NCI-H226 (cell line): ENCODE measurements around the gene ZNF787.
"Not testable (repeated sequence)": the region's sequence is repeated elsewhere in the genome, so short reads cannot be mapped to it uniquely, and the experiment has no call there.

Experiments
- DNase-seq: peaks from one replicate; pipeline ENCODE4 v3.0.0-alpha.2; 2015

Gene ZNF787

DNA sequence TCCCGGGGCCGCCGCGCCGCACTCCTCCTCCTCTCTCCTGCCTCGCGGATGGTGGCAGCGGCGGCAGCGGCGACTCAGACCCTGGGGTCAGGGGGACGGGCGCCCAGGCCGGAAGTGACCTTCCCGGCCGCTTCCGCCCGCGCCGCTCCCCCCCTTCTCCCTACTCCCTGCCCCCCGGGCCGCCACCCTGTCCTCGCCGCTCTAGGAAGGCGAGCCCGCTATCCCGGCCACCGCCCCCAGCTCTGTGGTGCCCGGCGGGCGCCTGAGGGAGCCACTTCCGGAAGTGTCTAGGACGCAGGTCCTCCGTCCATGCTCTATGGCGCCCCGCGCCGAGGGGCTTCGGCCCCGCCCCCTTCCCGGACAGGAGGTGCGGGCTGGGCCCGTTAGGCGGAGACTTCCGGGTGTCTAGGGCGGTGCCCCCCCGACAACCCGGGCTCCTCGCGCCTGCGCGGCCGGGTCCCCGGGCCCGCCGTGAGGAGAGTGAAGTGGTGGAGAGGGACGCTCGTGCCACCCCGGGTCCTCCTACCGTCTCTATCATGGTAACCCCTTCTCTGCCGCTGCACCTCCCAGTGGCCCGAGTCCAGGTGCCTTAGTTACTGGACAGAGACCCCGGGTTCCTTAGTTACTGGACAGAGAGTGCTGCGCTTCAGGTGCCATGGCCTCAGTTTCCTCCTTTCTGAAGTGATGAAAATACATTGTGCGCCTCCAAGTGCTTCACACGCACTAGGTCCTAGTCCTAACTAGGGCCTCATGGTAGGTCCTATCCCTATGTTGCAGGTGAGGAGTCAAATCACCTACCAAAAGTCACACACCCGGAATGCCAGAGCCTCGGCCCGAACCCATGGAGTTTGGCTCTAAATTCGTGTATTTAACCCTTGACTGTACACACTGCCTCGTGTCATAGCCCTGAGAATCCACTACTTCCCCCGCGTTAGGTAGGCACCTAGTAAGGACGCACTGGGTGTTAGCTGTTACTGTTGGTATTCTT, at the start of gene ZNF787:
Gene ZNF787, minus strand, starts transcription at position 116 of the 988 bp plus-strand sequence. CDS start 18,078 bp downstream, outside the sequence.
- DNase-seq = peak; percentile 98

DNA sequence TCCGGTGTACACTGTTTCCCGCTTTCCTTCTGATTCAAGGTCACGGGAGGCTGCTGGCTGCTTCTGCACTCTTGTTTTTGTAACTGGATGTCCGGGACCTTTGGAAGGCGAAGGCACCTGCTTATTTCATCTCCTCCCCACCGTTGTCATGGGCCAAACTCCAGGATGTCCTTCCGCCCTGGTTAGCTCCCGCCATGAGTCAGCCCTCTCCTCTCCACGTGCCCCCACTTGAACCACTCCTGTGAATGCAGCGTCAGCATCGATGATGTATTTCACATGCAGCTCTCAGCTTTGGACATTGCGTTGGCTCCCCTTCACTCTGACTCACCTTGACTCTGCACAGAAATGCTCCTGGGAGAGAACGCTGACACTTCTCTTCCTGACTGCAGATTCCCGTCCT, 49.2 kb upstream of the ZNF787 start:
- DNase-seq = peak; percentile 99

DNA sequence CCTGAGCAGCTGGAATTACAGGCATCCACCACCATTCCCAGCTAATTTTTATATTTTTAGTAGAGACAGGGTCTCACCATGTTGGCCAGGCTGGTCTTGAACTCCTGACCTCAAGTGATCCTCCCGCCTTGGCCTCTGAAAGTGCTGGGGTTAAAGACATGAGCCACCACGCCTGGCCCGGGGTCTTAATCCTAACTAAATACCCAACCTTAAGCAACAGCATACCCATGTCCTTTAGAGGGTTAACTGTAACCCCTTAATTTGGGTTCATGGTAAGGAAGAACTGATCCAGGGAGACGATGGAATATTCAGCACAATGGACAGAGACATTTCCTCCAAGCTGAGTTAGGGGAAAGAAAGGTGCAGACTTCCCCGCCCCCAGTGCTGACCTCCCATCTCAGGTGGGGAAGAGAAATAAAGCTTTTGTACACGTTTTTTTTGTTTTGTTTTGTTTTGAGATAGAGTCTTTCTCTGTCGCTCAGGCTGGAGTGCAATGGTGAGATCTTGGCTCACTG, 46.0 kb upstream of the ZNF787 start:
- peak; percentile 21 for DNase-seq

DNA sequence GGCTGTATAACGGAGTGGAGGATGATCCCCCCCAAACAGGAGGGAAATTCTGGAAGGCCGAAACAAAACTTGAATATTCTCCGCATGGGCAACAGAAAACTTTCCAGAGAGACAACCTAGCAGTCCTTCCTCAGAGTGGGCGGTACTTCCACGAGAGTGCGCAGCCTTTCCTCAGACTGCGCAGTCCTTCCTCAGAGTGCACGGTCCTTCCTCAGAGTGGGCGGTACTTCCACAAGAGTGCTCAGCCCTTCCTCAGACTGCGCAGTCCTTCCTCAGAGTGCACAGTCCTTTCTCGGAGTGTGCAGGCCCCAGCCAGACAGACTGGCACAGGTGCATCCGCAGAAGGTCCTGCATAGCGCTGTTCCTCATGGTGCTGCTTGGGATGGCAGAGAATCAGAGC, 42.0 kb upstream of the ZNF787 start:
- DNase-seq = no peak

DNA sequence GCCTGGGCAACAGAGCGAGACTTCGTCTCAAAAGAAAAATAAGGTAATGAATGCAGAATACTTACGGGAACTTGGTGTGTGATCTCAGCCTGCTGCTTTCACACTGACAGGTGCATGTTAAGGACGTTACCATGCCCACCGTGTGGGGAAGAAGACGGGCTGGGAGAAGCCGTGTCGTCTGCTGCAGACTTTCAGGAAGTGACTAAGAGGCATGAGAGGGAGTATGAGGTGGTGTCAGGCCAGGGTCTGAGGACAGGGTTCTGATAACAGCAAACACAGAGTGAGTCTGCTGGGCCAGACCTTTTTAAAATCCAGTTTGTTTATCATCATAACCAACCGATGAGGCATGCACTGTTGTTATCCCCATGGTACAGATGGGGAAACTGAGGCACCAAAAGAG, 41.2 kb upstream of the ZNF787 start:
- DNase-seq = peak; percentile 73

DNA sequence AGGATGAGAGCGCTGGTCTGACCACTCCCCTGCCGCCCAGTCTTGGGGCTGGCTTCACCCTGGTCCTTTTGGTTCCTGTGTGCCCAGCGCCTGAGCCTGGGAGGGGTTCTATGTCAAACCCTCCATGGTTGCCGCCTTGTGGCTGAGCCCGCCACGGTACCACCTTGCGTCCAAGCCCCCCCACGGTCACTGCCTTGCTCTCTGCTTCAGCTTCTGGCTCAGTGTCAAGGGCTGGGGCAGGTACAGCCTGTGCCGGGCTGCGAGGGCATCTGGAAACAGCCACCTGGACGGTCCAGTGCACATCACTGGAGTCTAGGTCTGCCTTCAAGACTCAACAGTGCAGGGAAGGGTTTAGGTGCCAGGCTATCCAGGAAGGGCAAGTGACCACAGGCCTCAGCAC, 40.4 kb upstream of the ZNF787 start:
- no peak for DNase-seq

DNA sequence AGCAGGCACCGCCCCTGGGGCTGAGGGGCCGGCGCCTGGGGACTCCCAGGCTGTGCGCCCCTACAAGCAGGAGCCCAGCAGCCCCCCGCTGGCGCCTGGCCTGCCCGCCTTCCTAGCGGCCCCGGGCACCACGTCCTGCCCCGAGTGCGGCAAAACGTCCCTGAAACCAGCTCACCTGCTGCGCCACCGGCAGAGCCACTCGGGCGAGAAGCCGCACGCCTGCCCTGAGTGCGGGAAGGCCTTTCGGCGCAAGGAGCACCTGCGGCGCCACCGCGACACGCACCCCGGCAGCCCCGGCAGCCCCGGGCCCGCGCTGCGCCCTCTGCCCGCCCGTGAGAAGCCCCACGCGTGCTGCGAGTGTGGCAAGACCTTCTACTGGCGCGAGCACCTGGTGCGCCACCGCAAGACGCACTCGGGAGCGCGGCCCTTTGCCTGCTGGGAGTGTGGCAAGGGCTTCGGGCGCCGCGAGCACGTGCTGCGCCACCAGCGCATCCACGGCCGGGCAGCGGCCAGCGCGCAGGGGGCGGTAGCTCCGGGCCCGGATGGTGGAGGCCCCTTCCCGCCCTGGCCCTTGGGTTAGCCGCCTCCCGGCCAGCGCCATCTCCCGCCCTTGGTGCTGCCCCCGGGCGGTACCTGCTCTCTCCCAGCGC, 38.7 kb upstream of the ZNF787 start:
- DNase-seq = no peak

DNA sequence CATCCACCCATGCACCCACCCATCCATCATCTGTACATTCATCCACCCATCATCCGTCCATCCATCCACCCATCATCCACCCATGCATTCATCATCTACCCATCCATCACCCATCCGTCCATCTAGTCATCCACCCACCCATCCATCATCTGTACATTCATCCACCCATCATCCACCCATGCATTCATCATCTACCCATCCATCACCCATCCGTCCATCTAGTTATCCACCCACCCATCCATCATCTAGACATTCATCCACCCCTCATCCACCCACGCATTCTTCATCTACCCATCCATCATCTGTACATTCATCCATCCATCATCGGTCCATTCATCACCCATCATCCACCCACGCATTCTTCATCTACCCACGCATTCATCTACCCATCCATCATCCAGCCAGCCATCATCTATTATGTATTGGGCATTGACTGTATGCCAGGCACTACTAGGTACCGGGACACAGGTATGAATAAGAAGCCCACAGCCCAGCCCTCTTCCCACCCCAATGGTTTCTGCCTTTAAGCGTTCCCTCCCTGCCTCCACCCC, 38.0 kb upstream of the ZNF787 start:
- DNase-seq = peak; percentile 73

DNA sequence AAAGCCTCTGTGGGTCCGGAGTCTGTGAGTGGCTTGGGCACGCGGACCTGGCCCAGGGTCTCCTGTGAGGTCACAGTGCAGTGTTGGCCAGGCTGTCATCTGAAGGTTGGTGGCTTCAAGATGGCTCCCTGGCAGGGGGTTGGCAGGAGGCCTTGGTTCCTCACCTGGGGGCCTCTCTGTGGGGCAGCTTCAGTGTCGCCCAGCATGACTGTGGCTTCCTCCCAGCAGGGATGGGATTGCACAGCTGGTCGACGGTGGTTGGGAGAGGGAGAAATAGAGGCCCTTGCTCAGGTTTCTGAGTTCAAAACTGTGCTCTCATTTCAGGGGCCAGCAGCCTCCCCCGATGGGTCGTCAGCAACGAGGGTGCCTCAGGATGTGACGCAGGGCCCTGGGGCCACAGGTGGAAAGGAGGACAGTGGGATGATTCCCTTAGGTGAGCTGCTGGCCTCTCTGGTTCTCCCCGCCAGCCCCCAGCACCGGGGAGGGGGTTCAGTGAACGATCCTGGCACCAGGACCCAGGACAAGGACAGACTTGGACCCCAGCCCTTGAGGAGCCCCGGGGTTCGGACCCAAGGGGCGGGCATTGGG, 37.2 kb upstream of the ZNF787 start:
- DNase-seq = no peak

DNA sequence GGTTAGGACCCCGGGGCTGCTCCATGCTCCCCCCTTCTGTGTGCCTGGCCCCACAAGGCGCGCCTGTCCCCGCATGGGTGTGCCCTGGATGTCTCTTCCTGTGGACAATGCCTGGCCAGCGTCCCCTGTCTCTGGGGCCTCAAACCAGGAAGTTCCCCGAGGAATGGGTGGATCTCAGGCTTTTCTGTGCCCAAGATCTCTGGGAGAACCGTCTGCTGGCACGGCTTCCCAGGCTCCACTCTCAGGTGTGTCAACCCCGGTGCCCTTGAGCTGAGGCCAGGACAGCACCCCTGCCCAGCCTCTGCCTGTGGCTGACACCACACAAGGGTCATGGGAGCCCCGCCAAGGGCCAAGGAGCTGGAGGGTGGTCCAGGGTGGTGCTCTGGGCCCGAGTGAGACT, 35.7 kb upstream of the ZNF787 start:
- no peak for DNase-seq

DNA sequence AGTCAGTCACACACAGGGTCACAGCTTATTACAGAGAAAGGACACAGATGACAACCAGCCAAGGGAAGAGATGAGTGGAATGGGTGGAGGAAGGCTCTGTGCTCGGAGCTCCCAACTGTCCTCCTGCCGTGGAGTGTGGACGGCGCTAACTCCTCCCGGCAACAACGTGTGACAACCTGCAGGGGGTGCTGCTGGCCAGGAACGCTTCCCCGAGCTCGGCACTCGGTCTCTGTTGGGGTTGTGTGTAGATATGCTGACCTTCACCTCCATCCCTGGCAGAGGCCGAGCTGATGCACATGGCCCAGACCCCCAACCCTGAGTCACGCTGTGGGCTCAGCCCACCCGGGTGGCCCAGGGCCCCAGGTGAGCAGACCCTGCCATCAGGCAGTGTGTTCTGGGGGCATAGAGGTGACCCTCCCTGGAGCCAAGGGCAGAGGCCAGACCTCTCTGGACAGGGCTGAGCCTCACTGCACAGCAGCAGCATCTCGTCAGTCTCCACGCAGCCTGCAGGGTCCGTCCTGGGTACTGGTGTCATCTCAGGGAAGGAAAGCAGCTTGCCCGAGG, 34.1 kb upstream of the ZNF787 start:
- no peak for DNase-seq

DNA sequence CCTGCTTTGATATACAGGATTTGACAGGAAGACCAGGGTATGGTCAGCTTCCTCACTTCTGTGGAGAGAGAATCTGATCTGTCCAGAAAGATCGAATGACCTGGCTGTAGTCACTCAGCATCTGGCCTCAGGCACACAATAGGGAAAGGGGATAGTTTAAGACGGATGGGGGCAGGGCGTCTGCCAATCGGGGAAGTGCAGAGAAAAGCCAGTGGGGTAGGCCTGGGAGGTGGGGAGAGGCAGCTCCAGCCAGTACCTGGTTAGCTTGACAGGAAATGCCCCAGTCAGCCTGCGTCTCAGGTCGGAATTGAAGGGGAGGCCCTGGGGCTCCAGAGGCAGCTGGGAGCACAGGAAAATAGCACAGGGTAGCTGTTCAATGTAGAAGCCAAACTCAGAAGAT, 32.4 kb upstream of the ZNF787 start:
- DNase-seq = no peak

DNA sequence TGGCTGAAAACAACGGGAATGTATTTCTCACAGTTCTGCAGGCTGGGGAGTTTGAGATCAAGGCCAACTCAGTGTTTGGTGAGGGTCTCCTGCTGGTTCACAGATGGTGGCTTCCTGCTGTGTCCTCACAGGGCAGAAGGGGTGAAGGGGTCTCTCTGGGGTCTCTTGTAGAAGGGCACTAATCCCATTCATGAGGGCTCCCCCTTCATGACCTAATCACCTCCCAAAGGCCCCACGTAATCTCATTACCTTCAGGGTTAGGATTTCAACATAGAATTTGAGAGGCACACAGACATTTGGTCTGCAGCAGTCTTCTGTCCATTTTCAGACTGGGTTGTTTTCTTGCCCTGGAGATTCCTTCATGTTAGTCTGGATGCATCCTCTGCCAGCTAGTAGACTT, 31.5 kb upstream of the ZNF787 start:
- no peak for DNase-seq

DNA sequence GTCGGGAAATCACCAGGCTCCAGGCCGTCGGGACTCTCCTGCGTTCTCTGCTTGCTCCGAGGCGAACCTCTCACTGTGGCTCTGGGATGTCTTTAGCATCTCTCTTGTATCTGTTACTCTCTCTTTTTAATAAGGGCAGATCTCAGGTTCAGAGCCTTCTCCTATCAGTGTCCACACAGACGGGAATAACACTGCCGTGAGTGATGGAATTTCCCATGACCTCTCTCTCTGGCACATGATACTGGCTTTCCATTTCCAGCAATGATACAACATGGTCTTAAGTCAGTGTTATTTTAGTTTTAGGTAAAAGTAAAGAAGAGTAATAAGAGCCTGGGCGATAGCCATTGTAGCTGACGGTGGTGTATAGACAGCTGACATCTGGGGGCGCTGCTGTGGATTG, 29.3 kb upstream of the ZNF787 start:
- no peak for DNase-seq

DNA sequence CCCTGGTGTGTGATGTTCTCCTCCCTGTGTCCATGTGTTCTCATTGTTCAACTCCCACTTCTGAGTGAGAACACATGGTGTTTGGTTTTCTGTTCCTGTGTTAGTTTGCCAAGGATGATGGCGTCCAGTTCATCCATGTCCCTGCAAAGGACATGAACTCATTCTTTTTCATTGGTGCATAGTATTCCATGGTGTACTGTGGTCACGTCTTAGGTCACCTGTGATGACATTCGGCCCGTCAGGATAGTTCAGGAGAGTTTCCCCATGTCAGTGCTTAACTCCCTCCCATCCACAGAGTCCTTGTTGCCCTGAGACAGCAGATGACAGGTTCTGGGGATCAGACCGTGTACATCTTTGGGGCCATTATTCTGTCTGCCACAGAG, 28.6 kb upstream of the ZNF787 start:
- no peak for DNase-seq

DNA sequence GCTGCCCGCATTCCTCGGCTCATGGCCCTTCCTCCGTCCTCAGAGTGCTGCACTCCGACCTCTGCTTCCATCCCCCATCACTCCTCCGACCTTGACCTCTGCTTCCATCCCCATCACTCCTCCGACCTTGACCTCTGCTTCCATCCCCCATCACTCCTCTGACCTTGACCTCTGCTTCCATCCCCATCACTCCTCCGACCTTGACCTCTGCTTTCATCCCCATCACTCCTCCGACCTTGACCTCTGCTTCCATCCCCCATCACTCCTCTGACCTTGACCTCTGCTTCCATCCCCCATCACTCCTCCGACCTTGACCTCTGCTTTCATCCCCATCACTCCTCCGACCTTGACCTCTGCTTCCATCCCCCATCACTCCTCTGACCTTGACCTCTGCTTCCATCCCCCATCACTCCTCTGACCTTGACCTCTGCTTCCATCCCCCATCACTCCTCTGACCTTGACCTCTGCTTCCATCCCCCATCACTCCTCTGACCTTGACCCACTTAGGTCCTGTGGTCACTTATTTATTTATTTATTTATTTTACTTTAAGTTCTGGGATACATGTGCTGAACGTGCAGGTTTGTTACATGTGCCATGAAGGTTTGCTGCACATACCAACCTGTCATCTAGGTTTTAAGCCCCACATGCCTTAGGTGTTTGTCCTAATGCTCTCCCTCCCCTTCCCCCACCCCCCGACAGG, 28.0 kb upstream of the ZNF787 start:
- not testable (repeated sequence) for DNase-seq

DNA sequence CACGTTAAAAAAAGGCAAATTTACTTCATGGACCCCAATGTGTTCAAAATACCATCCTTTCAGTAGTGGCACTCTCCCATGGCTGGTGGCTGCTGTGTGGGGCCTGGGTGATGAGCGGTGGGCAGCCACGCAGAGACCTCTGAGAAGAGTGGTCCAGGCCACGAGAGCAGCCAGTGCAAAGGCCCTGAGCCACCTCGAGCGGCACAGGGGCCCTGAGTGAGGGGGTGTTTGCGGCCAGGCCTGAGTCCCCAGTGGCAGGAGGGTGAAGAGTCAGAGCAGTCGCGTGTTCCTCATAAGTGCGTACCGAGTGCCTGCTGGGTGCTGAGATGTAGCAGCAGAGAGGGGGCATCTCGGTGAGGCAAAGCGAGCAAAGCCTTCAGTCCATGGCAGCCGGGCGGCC, 27.0 kb upstream of the ZNF787 start:
- DNase-seq = no peak

DNA sequence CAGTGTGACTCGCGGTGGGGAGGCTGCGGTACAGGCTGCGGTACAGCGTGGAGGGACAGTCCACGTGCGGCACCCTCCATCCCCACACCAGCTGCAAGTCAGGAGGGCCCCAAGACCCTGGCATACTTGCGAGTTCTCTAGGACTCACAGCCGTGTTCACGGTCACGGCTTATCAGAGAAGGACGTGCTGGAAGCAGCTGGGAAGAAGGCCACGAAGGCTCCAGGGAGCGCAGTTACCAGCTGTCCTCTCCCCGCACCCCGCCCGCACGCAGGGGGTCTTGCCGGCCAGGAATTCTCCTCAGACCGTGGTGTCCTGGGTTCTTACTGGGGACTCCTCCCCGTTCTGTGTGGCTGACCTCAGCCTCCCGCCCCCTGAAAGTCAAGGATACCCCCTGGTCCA, 26.2 kb upstream of the ZNF787 start:
- no peak for DNase-seq

DNA sequence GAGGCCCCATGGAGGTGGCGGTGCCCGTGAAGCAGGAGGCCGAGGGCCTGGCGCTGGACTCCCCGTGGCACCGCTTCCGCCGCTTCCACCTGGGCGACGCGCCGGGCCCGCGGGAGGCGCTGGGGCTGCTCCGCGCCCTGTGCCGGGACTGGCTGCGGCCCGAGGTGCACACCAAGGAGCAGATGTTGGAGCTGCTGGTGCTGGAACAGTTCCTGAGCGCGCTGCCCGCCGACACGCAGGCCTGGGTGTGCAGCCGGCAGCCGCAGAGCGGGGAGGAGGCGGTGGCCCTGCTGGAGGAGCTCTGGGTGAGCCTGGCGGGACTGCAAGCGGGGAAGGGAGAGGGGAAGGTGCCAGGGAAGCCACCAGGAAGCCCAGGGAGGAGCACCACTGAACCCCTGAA, 25.8 kb upstream of the ZNF787 start:
- DNase-seq = no peak

DNA sequence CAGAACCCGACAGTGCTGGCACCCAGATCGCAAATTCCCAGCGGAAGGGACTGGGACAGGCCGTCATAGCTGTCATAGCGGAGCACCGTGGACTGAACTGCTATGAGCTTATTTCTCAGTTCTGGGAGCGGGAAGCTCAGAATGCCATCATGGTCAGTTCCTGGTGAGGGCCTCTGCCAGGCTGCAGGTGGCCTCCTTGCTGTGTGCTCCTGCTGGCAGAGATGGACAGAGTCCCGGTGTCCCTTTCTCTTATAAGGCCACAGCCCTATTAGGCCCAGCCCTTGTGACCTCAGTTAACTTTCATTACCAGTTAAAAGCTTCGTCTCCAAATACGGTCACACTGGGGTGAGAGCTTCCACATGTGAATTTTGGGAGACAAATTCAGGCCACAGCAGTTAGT, 24.6 kb upstream of the ZNF787 start:
- DNase-seq = no peak

DNA sequence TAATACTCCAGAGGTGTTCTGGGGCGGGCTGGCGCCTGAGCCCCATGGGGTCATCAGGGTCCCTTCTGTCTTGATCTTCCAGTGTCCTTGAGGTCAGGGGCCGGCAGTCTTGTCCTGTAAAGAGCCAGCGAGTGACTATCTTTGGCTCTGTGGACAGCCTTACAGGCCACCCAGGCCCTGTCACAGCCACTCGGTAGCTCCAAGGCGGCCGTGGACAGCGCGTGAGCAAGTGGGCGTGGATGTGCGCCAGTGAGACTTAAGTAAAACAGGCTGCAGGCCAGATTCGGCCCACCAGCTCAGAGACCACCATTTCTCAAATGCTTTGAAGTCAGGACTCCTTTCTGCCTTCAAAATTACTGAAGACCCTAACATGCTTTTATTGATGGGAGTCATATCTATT, 23.7 kb upstream of the ZNF787 start:
- DNase-seq = no peak

DNA sequence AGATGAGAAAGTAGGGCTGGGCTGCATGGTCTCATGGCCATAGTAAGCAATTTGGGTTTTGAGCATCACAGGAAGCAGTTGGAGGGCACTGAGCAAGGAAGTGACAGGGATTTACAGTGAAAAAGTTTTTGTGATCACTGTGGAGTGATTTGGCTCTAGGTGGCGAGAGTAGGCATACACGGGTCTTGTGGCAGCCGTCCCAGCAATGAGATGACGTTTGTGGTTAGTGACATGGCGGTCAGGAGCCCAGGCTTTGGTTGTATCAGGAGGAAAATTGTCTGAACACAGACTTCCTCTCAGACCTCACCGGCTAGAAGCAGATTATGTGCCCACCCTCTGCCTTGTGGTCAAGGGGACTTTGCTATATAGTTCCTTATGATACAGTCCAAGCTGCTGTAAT, 23.3 kb upstream of the ZNF787 start:
- DNase-seq = no peak
